HEK293 (cell line): ENCODE results near the gene SPINK1.
"Not testable (repeated sequence)": the region's sequence is repeated elsewhere in the genome, so short reads cannot be mapped to it uniquely, and the experiment has no call there.

Experiments used
- ZNF24 ChIP-seq: fragments of 450-650 bp; formaldehyde crosslinking; IDR thresholded peaks from 2 replicates; pipeline ENCODE4 v1.5.1; 2016; ENCODE audit warnings: missing biosample characterization, missing genetic modification characterization
- ZNF621 ChIP-seq: fragments of 450-650 bp; formaldehyde crosslinking; IDR thresholded peaks from 2 replicates; pipeline ENCODE4 v1.5.1; 2017; ENCODE audit warnings: missing biosample characterization, missing genetic modification characterization
- ZNF629 ChIP-seq: fragments of 450-650 bp; formaldehyde crosslinking; IDR thresholded peaks from 2 replicates; pipeline ENCODE4 v1.5.1; 2017; ENCODE audit warnings: missing biosample characterization, missing genetic modification characterization

- not testable (repeated sequence) for TF ChIP-seq ZNF621; ZNF629 (tag by site-specific recombination); ZNF24
Observed at GRCh38 chr5:147872744-147873435, 41.4 kb upstream of the SPINK1 start.
